Gastroesophageal sphincter (tissue), 4 donors: ENCODE data around the gene NCK2. TPM values are rescaled to one million over a fixed set of nuclear protein-coding genes. Genes with fewer than 3 reads are reported as not detected.

Source experiments
- ATAC-seq: fragments of 150-250 bp; one replicate; pipeline ENCODE4 v1.9.1; 2016; ENCODE audit warnings: mild to moderate bottlenecking, moderate library complexity
- H3K27ac ChIP-seq, 4 donors: fragments of 200-600 bp; sonication (generic) in 3 of 4; 1 replicate in 3 of 4; 2 replicates in 1 of 4; pipeline ENCODE4 v1.5.1; 2016 to 2019
- H3K27me3 ChIP-seq: fragments of 200-600 bp; sonication (generic); one replicate; pipeline ENCODE4 v1.5.1; 2019
- H3K36me3 ChIP-seq, 2 donors: fragments of 200-600 bp; sonication (generic); one replicate each; pipeline ENCODE4 v1.5.1; 2019; ENCODE audit warnings: control low read depth in 1 of 2
- H3K4me1 ChIP-seq, 3 donors: fragments of 200-600 bp; sonication (generic); 1 replicate in 2 of 3; 2 replicates in 1 of 3; pipeline ENCODE4 v1.5.1; 2016 to 2019; ENCODE audit warnings: control low read depth in 2 of 3
- H3K4me3 ChIP-seq, 2 donors: fragments of 200-600 bp; sonication (generic); one replicate each; pipeline ENCODE4 v1.5.1; 2019; ENCODE audit warnings: mild to moderate bottlenecking in 1 of 2, moderate library complexity in 1 of 2
- H3K9me3 ChIP-seq, 3 donors: fragments of 200-600 bp; sonication (generic); one replicate each; pipeline ENCODE4 v1.5.1; 2017 to 2019; ENCODE audit warnings: control low read depth in 2 of 3
- EP300 ChIP-seq: sonication (generic); formaldehyde crosslinking; IDR thresholded peaks from one replicate; pipeline ENCODE4 v1.6.1; 2017; ENCODE audit warnings: antibody characterized with exemption, mild to moderate bottlenecking
- POLR2A ChIP-seq, 2 donors: fragments of 450-650 bp; IDR thresholded peaks; one replicate each; pipeline ENCODE4 v1.6.1; 2017; ENCODE audit warnings: antibody characterized with exemption in 2 of 2, mild to moderate bottlenecking in 2 of 2, moderate library complexity in 1 of 2
- POLR2AphosphoS5 ChIP-seq: sonication (generic); formaldehyde crosslinking; IDR thresholded peaks from one replicate; pipeline ENCODE4 v1.6.1; 2017; ENCODE audit warnings: antibody characterized with exemption
- WGBS, 2 donors: methylation state at CpG; one replicate each; pipeline ENCODE4 v1.1.5; 2018; ENCODE audit warnings: low coverage in 1 of 2; 5-methylcytosine and 5-hydroxymethylcytosine counted together
- total RNA-seq, 4 donors: library from RNA; depleted of rRNA; stranded (reverse); fragments of >200 nt; gene quantifications; one replicate each; pipeline ENCODE4 v1.1.0, GENCODE V29; 2016
- TF ChIP-seq, protein P1 (sequence below), 4 experiments: fragments of 200-600 bp in 2 of 4; fragments of 450-650 bp in 2 of 4; sonication (generic) in 1 of 4; IDR thresholded peaks; one replicate each; pipeline ENCODE4 v1.5.1; 2017 to 2019; ENCODE audit warnings: antibody characterized with exemption in 4 of 4, mild to moderate bottlenecking in 2 of 4, moderate library complexity in 2 of 4

The NCK2 gene
- total RNA-seq, 4 donors from 2014 or later, result 63.0 to 131 (median 89.5) TPM

DNA sequence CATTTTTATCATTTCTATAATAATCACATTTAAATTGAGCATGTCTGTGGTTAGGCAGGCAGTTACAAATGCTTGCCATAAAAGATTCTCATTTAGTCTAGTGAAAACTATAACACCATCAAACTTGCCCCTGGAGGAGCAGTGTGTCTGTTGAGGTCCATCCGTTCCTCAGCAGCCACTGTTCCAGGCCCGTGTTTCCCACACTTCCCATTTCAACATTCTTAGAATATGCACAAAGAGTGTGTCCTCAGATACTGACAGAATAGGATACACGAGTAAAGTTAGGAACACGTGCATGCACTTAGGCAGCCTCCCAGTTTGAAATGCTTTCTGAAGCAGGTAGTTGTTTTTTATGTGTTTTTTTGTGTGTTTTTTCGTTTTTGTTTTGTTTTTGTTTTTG, 39.9 kb downstream of the NCK2 start:
- Histone ChIP-seq H3K36me3 (no peaks in the 10 kb centered on the region), H3K9me3 (no peaks in the 10 kb centered on the region), H3K27ac (no peak overlapping the region), H3K4me1 (peaks cover 0 to 73% (median 14%) of the 10 kb centered on the region in 3 donors), H3K4me3 (no peak overlapping the region), H3K27me3 (no peaks in the 10 kb centered on the region)
- WGBS, 2 donors, result 53 to 66% methylated on average over 3 to 5 of the region's 5 CpGs
- TF ChIP-seq, protein P1, sequence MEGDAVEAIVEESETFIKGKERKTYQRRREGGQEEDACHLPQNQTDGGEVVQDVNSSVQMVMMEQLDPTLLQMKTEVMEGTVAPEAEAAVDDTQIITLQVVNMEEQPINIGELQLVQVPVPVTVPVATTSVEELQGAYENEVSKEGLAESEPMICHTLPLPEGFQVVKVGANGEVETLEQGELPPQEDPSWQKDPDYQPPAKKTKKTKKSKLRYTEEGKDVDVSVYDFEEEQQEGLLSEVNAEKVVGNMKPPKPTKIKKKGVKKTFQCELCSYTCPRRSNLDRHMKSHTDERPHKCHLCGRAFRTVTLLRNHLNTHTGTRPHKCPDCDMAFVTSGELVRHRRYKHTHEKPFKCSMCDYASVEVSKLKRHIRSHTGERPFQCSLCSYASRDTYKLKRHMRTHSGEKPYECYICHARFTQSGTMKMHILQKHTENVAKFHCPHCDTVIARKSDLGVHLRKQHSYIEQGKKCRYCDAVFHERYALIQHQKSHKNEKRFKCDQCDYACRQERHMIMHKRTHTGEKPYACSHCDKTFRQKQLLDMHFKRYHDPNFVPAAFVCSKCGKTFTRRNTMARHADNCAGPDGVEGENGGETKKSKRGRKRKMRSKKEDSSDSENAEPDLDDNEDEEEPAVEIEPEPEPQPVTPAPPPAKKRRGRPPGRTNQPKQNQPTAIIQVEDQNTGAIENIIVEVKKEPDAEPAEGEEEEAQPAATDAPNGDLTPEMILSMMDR (IDR thresholded peaks at IDR 0.05), result no peak
- TF ChIP-seq EP300 (no peak), POLR2AphosphoS5 (no peak), POLR2A (IDR thresholded peaks at IDR 0.05) (no peak)
- ATAC-seq, result no peak

DNA sequence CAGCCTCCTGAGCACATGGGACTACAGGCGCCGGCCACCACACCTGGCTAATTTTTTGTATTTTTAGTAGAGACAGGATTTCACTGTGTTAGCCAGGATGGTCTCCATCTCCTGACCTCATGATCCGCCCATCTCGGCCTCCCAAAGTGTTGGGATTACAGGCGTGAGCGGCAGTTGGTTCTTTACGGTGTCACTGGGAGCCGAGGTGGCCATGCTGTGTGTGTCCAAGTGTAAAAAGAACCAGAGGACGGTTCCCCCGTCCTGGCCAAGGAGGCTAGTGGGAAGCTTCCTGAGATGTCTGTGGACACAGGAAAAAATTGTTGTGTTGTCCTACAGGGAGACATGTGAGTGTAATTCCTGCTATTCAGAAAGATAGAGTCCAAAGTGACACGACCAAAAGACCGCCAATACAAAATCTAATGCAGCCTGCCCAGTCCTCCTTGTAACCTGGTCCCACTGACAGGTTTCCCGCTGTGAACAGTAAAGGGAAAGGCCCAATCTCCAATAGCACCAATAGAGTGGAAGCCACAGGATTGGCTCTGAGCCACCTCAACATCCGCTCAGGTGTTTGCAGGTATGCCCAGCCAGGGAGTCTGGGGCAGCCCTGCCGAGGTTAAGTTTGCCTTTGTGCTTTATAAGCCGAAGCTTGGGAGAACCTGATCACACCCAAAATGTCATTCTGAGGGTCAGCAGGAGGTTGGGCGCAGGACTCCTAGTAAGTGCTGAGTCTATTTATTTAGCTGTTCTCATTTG, 40.6 kb downstream of the NCK2 start:
- Histone ChIP-seq H3K4me1 (peaks cover 0 to 73% (median 19%) of the 10 kb centered on the region in 3 donors), H3K9me3 (no peaks in the 10 kb centered on the region), H3K4me3 (no peak overlapping the region), H3K27ac (no peak overlapping the region), H3K36me3 (no peaks in the 10 kb centered on the region), H3K27me3 (no peaks in the 10 kb centered on the region)
- WGBS, 2 donors, result 80 to 98% methylated on average over 8 to 10 of the region's 17 CpGs
- TF ChIP-seq POLR2AphosphoS5 (no peak), EP300 (no peak), POLR2A (IDR thresholded peaks at IDR 0.05) (no peak)
- TF ChIP-seq, protein P1 (IDR thresholded peaks at IDR 0.05), result no peak
- no peak for ATAC-seq

DNA sequence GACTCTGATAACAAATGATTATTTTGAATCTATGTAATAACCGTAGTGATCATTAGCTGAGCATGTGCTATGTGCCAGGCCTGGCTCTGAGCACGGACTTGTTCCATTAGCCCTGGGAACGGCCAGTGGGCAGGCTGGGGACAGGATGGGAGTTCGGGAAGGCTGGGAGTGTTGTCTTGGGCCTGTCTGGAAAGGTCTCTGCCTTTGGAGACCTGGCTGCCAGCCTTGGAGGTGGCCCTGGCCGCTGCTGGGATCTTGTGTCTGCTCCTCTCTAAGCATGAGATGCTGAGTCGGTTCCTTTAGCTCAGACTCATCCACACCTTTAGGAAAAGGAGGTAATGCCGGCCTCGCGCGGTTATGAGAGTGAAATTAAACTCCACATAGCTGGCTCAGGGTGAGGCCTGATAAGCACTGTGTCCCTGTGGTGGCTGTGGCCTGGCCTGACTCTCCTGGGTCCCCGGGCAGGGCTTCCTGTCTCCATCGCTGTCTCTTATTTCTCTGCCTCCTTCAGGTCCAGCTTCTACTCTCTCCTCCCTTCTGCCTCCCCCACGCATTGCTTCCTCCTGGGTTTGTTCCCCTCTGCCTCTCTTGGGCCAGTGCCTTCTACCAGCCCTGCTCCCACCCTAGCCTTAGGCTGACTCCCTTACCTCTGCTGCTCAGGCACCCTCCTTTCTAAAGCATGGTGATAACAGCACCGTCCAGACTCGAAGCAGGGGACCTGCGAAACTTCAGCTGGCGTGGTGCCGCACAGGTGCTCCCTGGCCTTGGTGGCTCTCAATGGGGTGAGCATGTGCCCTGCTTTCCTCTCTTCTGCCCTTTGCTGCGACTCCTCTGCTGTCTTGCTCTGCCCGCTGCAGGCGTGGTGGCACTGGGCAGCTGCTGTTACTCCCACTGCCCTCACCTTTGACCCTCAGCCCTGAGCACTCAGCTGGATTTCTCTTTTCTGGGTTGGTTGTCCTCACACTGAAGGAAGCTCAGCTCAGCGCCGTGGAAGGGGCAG, 41.8 kb downstream of the NCK2 start:
- WGBS, 2 donors, result 78 to 91% methylated on average over 6 to 10 of the region's 23 CpGs
- H3K9me3 ChIP-seq, result no peaks in the 10 kb centered on the region
- H3K36me3 ChIP-seq, result no peaks in the 10 kb centered on the region
- no peak overlapping the region for H3K4me3 ChIP-seq
- H3K27ac ChIP-seq, result no peak overlapping the region
- H3K27me3 ChIP-seq, result no peaks in the 10 kb centered on the region
- ATAC-seq, result no peak
- peaks cover 0 to 73% (median 21%) of the 10 kb centered on the region in 3 donors for H3K4me1 ChIP-seq
- TF ChIP-seq EP300 (no peak), POLR2AphosphoS5 (no peak), POLR2A (IDR thresholded peaks at IDR 0.05) (no peak)
- TF ChIP-seq, protein P1 (IDR thresholded peaks at IDR 0.05), result no peak

DNA sequence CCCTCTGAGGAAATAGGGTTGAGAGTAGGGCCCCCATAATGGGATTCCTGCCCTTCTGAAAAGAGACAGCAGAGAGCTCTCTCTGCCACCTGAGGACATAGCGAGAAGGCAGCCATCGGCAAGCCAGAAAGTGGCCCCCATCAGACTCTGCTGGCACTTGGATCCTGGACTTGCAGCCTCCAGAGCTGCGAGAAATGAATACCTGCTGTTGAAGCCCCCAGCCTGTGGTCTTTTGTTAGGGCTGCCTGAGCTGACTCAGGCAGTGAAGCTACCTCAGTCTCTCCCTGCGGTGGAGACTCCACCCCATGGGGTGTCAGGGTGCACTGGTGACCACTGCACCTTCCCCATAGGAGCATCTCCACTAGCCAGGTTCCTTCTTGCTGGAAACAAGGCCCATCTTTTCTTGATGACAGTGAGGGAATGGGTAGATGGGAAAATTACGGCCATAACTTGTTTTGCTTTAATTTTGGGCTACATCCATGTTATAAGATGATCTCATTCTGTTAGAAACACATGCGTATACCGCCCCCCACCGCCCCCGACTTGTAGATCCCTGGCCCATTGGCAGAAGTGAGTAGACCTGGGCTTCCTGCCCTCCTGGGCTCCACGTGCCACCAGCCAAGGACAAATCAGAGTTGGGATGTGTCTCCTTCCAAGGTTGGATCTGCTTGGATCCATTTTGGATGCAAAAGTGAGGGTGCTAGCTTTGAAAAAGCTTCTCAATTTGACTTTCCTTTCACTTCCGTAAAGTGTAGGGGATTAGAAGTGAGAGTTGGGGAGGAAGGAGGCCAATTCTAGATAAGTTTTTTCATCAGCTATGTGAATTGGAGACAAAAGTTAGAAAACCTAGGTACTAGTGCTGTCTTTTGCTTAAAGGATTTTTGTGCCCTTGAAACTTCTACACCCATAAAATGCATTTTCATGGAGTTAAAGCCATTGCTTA, 42.9 kb downstream of the NCK2 start:
- Histone ChIP-seq H3K4me3 (no peak overlapping the region), H3K36me3 (no peaks in the 10 kb centered on the region), H3K27me3 (no peaks in the 10 kb centered on the region), H3K27ac (no peak overlapping the region), H3K9me3 (no peaks in the 10 kb centered on the region), H3K4me1 (peaks cover 0 to 72% (median 21%) of the 10 kb centered on the region in 3 donors)
- 73 to 78% methylated on average over 5 to 6 of the region's 11 CpGs for WGBS, 2 donors
- TF ChIP-seq EP300 (no peak), POLR2AphosphoS5 (no peak), POLR2A (IDR thresholded peaks at IDR 0.05) (no peak)
- TF ChIP-seq, protein P1 (IDR thresholded peaks at IDR 0.05), result no peak
- ATAC-seq, result no peak
